ENCODE results near the gene FRMPD4.
"Not testable (repeated sequence)": the region's sequence is repeated elsewhere in the genome, so short reads cannot be mapped to it uniquely, and the experiment has no call there.

FRMPD4 gene

GRCh38 chrX:12538096-12538495 lies 399.8 kb downstream of the FRMPD4 start:
- DNase-seq (ENCODE audit: low spot score), result not testable (repeated sequence)

GRCh38 chrX:12542251-12542650 lies 404.0 kb downstream of the FRMPD4 start:
- not testable (repeated sequence) for DNase-seq (ENCODE audit: low spot score)

- no peak for DNase-seq (ENCODE audit: low spot score)
Measured at GRCh38 chrX:12548341-12548740, 410.1 kb downstream of the FRMPD4 start.

- peak; percentile 4 for DNase-seq (ENCODE audit: low spot score)
Measured at GRCh38 chrX:12548746-12549145, 410.5 kb downstream of the FRMPD4 start.

- no peak for DNase-seq (ENCODE audit: low spot score)
Measured at GRCh38 chrX:12554206-12554605, 415.9 kb downstream of the FRMPD4 start.

- DNase-seq (ENCODE audit: low spot score), result no peak
Measured at GRCh38 chrX:12563121-12563520, 424.8 kb downstream of the FRMPD4 start.

- no peak for DNase-seq (ENCODE audit: low spot score)
Measured at GRCh38 chrX:12564221-12564620, 425.9 kb downstream of the FRMPD4 start.

GRCh38 chrX:12567857-12568256 lies 429.6 kb downstream of the FRMPD4 start:
- DNase-seq (ENCODE audit: low spot score), result no peak

- no peak for DNase-seq (ENCODE audit: low spot score)
Measured at GRCh38 chrX:12570859-12571501, 432.7 kb downstream of the FRMPD4 start.

GRCh38 chrX:12579311-12579710 lies 441.0 kb downstream of the FRMPD4 start:
- DNase-seq (ENCODE audit: low spot score), result no peak

GRCh38 chrX:12580548-12580947 lies 442.3 kb downstream of the FRMPD4 start:
- DNase-seq (ENCODE audit: low spot score), result no peak

GRCh38 chrX:12581546-12581945 lies 443.3 kb downstream of the FRMPD4 start:
- no peak for DNase-seq (ENCODE audit: low spot score)

- DNase-seq (ENCODE audit: low spot score), result no peak
Measured at GRCh38 chrX:12582649-12583048, 444.4 kb downstream of the FRMPD4 start.

- no peak for DNase-seq (ENCODE audit: low spot score)
Measured at GRCh38 chrX:12583543-12583942, 445.3 kb downstream of the FRMPD4 start.

GRCh38 chrX:12595720-12596119 lies 457.4 kb downstream of the FRMPD4 start:
- no peak for DNase-seq (ENCODE audit: low spot score)

GRCh38 chrX:12610079-12610478 lies 471.8 kb downstream of the FRMPD4 start:
- DNase-seq (ENCODE audit: low spot score), result peak; percentile 28

- DNase-seq (ENCODE audit: low spot score), result no peak
Measured at GRCh38 chrX:12611471-12611870, 473.2 kb downstream of the FRMPD4 start.

GRCh38 chrX:12614266-12614665 lies 476.0 kb downstream of the FRMPD4 start:
- DNase-seq (ENCODE audit: low spot score), result no peak

- DNase-seq (ENCODE audit: low spot score), result no peak
Measured at GRCh38 chrX:12615061-12615460, 476.8 kb downstream of the FRMPD4 start.

- no peak for DNase-seq (ENCODE audit: low spot score)
Measured at GRCh38 chrX:12617241-12617640, 479.0 kb downstream of the FRMPD4 start.

- DNase-seq (ENCODE audit: low spot score), result no peak
Measured at GRCh38 chrX:12647230-12647629, 509.0 kb downstream of the FRMPD4 start.

- no peak for DNase-seq (ENCODE audit: low spot score)
Measured at GRCh38 chrX:12648995-12649394, 510.7 kb downstream of the FRMPD4 start.

- DNase-seq (ENCODE audit: low spot score), result no peak
Measured at GRCh38 chrX:12657433-12657832, 519.2 kb downstream of the FRMPD4 start.

GRCh38 chrX:12657881-12658280 lies 519.6 kb downstream of the FRMPD4 start:
- DNase-seq (ENCODE audit: low spot score), result no peak

GRCh38 chrX:12661464-12661863 lies 523.2 kb downstream of the FRMPD4 start:
- DNase-seq (ENCODE audit: low spot score), result no peak
